Psoas muscle (tissue), 8 donors: ENCODE measurements around the gene PPL. TPM values are rescaled to one million over a fixed set of nuclear protein-coding genes. Genes with fewer than 3 reads are reported as not detected.

Experiments
- ATAC-seq, 4 donors: fragments of 200-7000 bp; cut with Tn5 transposase; one replicate each; pipeline ENCODE4 v1.9.1; 2020; ENCODE audit warnings: moderate library complexity in 3 of 4, mild to moderate bottlenecking in 2 of 4
- DNase-seq, 2 donors: peaks; one replicate each; pipeline ENCODE4 v3.0.0-alpha.2; 2020
- H3K27ac ChIP-seq: fragments of 200-600 bp; one replicate; pipeline ENCODE4 v1.8.0; 2022
- H3K27me3 ChIP-seq, 3 donors: fragments of 200-600 bp in 1 of 3; one replicate each; pipeline versions ENCODE4 v1.6.1 to v1.8.0; 2013 to 2022; ENCODE audit warnings: low read length in 2 of 3, mild to moderate bottlenecking in 2 of 3, moderate library complexity in 1 of 3; ENCODE audit not compliant: insufficient read depth in 3 of 3
- H3K36me3 ChIP-seq, 2 donors: fragments of 200-600 bp in 1 of 2; one replicate each; pipeline versions ENCODE4 v1.6.1 to v1.8.0; 2013 to 2022; ENCODE audit warnings: low read depth in 1 of 2, mild to moderate bottlenecking in 1 of 2, moderate library complexity in 1 of 2; ENCODE audit not compliant: insufficient read depth in 1 of 2
- H3K4me1 ChIP-seq: fragments of 200-600 bp; one replicate; pipeline ENCODE4 v1.8.0; 2022
- H3K4me3 ChIP-seq: fragments of 200-600 bp; one replicate; pipeline ENCODE4 v1.8.0; 2022; ENCODE audit warnings: mild to moderate bottlenecking
- H3K9me3 ChIP-seq: fragments of 200-600 bp; one replicate; pipeline ENCODE4 v1.8.0; 2022
- CTCF ChIP-seq: fragments of 200-600 bp; IDR thresholded peaks from one replicate; pipeline ENCODE4 v1.8.0; 2022; ENCODE audit warnings: antibody characterized with exemption
- WGBS, 3 donors: extraction: QIAGEN DNeasy Blood & Tissue Kit; methylation state at CpG; one replicate each; pipeline versions ENCODE4 v1.1.6 to v1.1.7; 2013; 5-methylcytosine and 5-hydroxymethylcytosine counted together
- intact Hi-C, 2 donors: fragments of 100-400 bp; cut with DNase I; formaldehyde crosslinking; loops; one replicate each; pipeline versions ENCODE4 v1.11.0 to v1.14.2; 2022
- polyA plus RNA-seq, 3 donors: library from polyadenylated mRNA; stranded (reverse); fragments of 200-250 nt; gene quantifications; one replicate each; pipeline ENCODE4 v1.2.3, GENCODE V29; 2013
- total RNA-seq, 4 donors: library from RNA; stranded (reverse); fragmentation: NEBNext Ultra II Directional in 2 of 4; extraction: Animal tissue kit (Norgen Biotek cat#: 25700) in 2 of 4; gene quantifications; one replicate each; pipeline versions ENCODE4 v1.2.1 to v1.2.4, GENCODE V29; 2021 to 2023
- donor health status: healthy with polysubstance abuse.
- donor health status: DM: no; HTN: no; CAD: no; lungs with moderate emphysema.
- donor health status: Bipolar disorder and iron deficiency.
- donor health status: healthy.
- donor health status: DM: yes; HTN: yes; CAD: no.
- donor health status: DM: no; HTN: no; CAD: no.
- donor health status: DM: no; HTN: no; CAD: no.
- donor health status: DM: yes; HTN: yes; CAD: no.

The PPL gene
- total and polyA plus RNA-seq, 7 donors: 2.4 to 7.2 (median 4.4) TPM

GRCh38 chr16:4837733-4838501 is 99.0 kb downstream of the PPL start:
- Histone ChIP-seq H3K36me3 (peaks cover 12 to 94% of the 10 kb centered on the region in 2 donors), H3K27me3 (no peaks in the 10 kb centered on the region), H3K4me1 (peaks cover 30% of the 10 kb centered on the region), H3K9me3 (no peaks in the 10 kb centered on the region), H3K4me3 (no peak overlapping the region), H3K27ac (peak overlapping the region; percentile 56)
- intact Hi-C loops: no loop called here
- 69 to 80% (median 73%) methylated on average over 13 of the region's 13 CpGs for WGBS, 3 donors
- no peak for TF ChIP-seq CTCF
- no peak for ATAC-seq
- DNase-seq: no peak

GRCh38 chr16:4836727-4837126 is 100.2 kb downstream of the PPL start:
- peaks cover 31% of the 10 kb centered on the region for H3K4me1 ChIP-seq
- H3K27ac ChIP-seq: peak overlapping the region; percentile 56
- H3K4me3 ChIP-seq: no peak overlapping the region
- WGBS, 3 donors: 57 to 60% (median 58%) methylated on average over 2 of the region's 2 CpGs
- DNase-seq (no peak), ATAC-seq (no peak)
- peaks cover 14 to 94% of the 10 kb centered on the region in 2 donors for H3K36me3 ChIP-seq
- no peaks in the 10 kb centered on the region for H3K27me3 ChIP-seq
- intact Hi-C loops: no loop called here
- no peak for TF ChIP-seq CTCF
- H3K9me3 ChIP-seq: no peaks in the 10 kb centered on the region

- Histone ChIP-seq H3K27ac (no peak overlapping the region), H3K4me3 (no peak overlapping the region), H3K27me3 (no peaks in the 10 kb centered on the region), H3K36me3 (peaks cover 11 to 94% of the 10 kb centered on the region in 2 donors), H3K9me3 (no peaks in the 10 kb centered on the region), H3K4me1 (peaks cover 48% of the 10 kb centered on the region)
- intact Hi-C loops: no loop called here
- TF ChIP-seq CTCF: no peak
- DNase-seq: no peak
- WGBS, 3 donors: 73 to 83% (median 75%) methylated on average over 1 of the region's 1 CpG
- no peak for ATAC-seq
These were observed 103.4 kb downstream of the PPL start for GRCh38 chr16:4833584-4833983.

DNA sequence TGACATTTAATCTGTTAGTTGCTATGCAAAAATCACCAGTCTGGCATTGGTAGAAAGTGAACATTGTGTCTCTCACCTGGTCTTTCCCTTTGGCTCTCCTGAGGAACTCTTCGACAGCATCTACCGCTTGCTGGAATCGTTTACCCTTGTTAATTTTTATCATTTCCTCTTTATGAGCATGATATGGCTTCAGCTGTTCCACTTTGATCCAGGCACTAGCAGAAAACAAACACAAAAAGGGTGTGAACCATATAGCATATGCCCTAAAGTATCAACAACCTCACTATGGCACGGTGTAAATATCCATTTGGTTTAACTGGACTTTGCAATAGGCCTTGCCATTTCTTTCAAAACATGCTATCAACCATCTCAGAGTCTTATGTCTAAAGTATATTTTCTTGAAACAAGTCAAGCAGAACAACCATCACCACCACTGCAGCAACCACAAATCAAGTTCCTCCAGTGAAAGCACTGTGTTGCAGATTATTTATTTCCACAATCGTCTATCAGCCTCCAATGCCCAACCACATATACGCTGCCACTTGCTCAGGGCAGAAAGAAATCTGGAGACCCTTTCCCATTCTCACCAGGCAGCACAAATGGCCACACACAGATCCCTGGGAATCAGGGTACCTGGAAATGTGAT is 104.1 kb downstream of the PPL start:
- WGBS, 3 donors: 67 to 72% (median 70%) methylated on average over 6 of the region's 6 CpGs
- no peak for TF ChIP-seq CTCF
- Histone ChIP-seq H3K27me3 (no peaks in the 10 kb centered on the region), H3K9me3 (no peaks in the 10 kb centered on the region), H3K4me3 (no peak overlapping the region), H3K36me3 (peaks cover 7 to 94% of the 10 kb centered on the region in 2 donors), H3K27ac (peak overlapping the region; percentile 17), H3K4me1 (peaks cover 55% of the 10 kb centered on the region)
- DNase-seq: no peak
- ATAC-seq: no peak
- intact Hi-C loops: no loop called here

Other genes starting within 250 kb of the PPL start
- 10 to 100 TPM in 1 of 4 donors, 1 to 10 TPM in 3; 6.3 to 20.2 (median 8.4) TPM for gene NUDT16L1, start 243.6 kb downstream of the PPL start, total RNA-seq
- gene NUDT16L1, start 243.6 kb downstream of the PPL start, polyA plus RNA-seq: 1 to 10 TPM; 6.6 to 9.7 (median 7.4) TPM
- gene ANKS3, start 202.9 kb downstream of the PPL start, total RNA-seq: 1 to 10 TPM; 5.2 to 9.1 (median 7.4) TPM
- 10 to 100 TPM; 10.7 to 15.0 (median 14.2) TPM for gene ANKS3, start 202.9 kb downstream of the PPL start, polyA plus RNA-seq
- 1 to 10 TPM in 1 of 4 donors, under 1 TPM in 2, not detected in 1; 0.42 to 1.1 (median 0.71) TPM for gene DNAAF8, start 202.6 kb downstream of the PPL start, total RNA-seq
- gene DNAAF8, start 202.6 kb downstream of the PPL start, polyA plus RNA-seq: 1 to 10 TPM; 1.2 to 2.1 (median 1.8) TPM
- 1 to 10 TPM; 4.8 to 8.9 (median 7.9) TPM for gene ZNF500, start 170.0 kb downstream of the PPL start, total RNA-seq
- gene ZNF500, start 170.0 kb downstream of the PPL start, polyA plus RNA-seq: 1 to 10 TPM; 3.7 to 8.4 (median 5.1) TPM
- not detected for gene SEPTIN12, start 148.8 kb downstream of the PPL start, total RNA-seq
- under 1 TPM in 1 of 3 donors, not detected in 2; 0.41 TPM for gene SEPTIN12, start 148.8 kb downstream of the PPL start, polyA plus RNA-seq
- gene SMIM22, start 141.8 kb downstream of the PPL start, total RNA-seq: not detected
- gene SMIM22, start 141.8 kb downstream of the PPL start, polyA plus RNA-seq: under 1 TPM in 1 of 3 donors, not detected in 2; 0.32 TPM
- gene ROGDI, start 134.5 kb downstream of the PPL start, total RNA-seq: 10 to 100 TPM; 14.2 to 44.0 (median 21.9) TPM
- 10 to 100 TPM; 13.2 to 33.7 (median 17.3) TPM for gene ROGDI, start 134.5 kb downstream of the PPL start, polyA plus RNA-seq
- 10 to 100 TPM; 53.3 to 74.1 (median 66.8) TPM for gene GLYR1, start 89.9 kb downstream of the PPL start, total RNA-seq
- gene GLYR1, start 89.9 kb downstream of the PPL start, polyA plus RNA-seq: 10 to 100 TPM; 28.6 to 64.5 (median 32.3) TPM
- gene UBN1, start 89.7 kb downstream of the PPL start, total RNA-seq: 10 to 100 TPM; 25.5 to 33.3 (median 28.0) TPM
- gene UBN1, start 89.7 kb downstream of the PPL start, polyA plus RNA-seq: 10 to 100 TPM in 2 of 3 donors, 1 to 10 TPM in 1; 9.1 to 27.8 (median 11.7) TPM
- under 1 TPM; 0.42 to 0.88 (median 0.65) TPM for gene SEC14L5, start 21.2 kb upstream of the PPL start, total RNA-seq
- gene SEC14L5, start 21.2 kb upstream of the PPL start, polyA plus RNA-seq: under 1 TPM; 0.23 to 0.30 (median 0.27) TPM
- gene NAGPA, start 96.8 kb upstream of the PPL start, total RNA-seq: 1 to 10 TPM; 4.4 to 8.1 (median 6.4) TPM
- gene NAGPA, start 96.8 kb upstream of the PPL start, polyA plus RNA-seq: 10 to 100 TPM in 1 of 3 donors, 1 to 10 TPM in 2; 5.3 to 12.3 (median 9.8) TPM
- 1 to 10 TPM in 3 of 4 donors, not detected in 1; 1.2 to 9.3 (median 1.3) TPM for gene C16orf89, start 128.8 kb upstream of the PPL start, total RNA-seq
- gene C16orf89, start 128.8 kb upstream of the PPL start, polyA plus RNA-seq: under 1 TPM; 0.29 to 0.62 (median 0.57) TPM
- gene ALG1, start 134.7 kb upstream of the PPL start, total RNA-seq: 1 to 10 TPM; 4.9 to 9.3 (median 6.4) TPM
- 10 to 100 TPM in 2 of 3 donors, 1 to 10 TPM in 1; 7.3 to 13.1 (median 11.2) TPM for gene ALG1, start 134.7 kb upstream of the PPL start, polyA plus RNA-seq
- gene EEF2KMT, start 160.6 kb upstream of the PPL start, total RNA-seq: 10 to 100 TPM in 3 of 4 donors, 1 to 10 TPM in 1; 9.9 to 15.0 (median 10.8) TPM
- gene EEF2KMT, start 160.6 kb upstream of the PPL start, polyA plus RNA-seq: 10 to 100 TPM in 2 of 3 donors, 1 to 10 TPM in 1; 8.2 to 22.2 (median 12.8) TPM